A204.1 (cell line): ENCODE data around the gene MAMLD1.

Source experiments
- FAIRE-seq: peaks from 2 replicates; lab custom pipeline; 2012; peaks lifted over from hg19 to GRCh38; lab: Jason Lieb, UNC

The MAMLD1 gene

DNA sequence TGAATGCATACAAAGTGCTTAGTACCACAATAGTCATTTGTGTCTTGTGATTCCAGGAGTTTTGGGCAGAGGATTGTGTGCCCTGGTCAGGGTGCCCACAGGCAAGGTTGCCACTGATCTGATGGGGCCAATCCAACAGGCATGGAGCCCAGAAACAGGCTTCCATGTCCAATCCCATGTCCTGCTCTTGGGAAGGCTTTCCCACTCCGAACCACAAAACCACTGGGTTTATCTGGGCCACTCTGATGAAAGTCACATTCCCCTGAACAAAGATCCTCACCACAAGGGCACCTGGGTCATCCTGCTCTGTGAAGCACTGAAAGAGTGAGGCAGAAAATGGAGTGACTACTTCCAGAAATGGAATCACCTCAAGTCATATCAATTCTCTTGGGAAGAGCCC lies 96.9 kb downstream of the MAMLD1 start:
- FAIRE-seq, result no peak

DNA sequence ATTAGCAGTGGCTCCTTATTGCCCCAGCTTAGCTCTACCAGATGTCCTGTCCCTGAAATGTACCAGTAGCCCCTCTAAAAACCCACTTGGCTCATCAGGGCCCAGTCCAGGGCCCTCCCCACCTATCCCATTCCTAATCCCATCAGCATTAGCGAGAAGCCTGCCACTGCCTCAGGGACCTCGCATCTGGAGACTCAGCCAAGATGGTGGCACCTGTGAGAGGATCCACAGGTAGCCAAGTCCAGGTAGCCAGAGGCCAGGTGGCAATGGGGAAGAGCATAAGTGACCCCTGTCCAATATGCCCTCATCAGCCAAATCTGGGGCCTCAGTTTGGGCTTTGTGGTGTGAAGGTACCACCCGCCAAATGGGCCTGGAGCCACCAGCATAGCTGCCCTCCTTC lies 97.7 kb downstream of the MAMLD1 start:
- no peak for FAIRE-seq

DNA sequence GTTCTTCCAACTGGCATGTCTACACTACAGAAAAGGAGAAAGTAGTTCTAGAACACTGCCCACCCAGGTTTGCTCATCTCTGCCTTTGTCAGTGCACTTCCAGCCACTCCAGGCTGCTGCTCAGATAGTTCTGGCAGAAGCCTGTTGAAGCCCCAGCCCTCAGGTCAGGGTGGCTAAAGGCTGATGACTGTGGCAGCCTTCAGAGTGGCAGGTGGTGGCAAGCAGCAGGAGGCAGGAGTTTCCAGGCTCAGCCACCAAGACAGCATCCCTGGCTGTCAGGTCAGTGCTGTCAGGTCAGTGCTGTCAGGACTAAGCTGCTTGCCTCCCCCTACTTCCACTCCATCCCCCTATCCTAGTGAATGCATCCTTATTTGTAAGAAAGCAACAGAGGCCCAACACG lies 100.4 kb downstream of the MAMLD1 start:
- FAIRE-seq, result no peak

DNA sequence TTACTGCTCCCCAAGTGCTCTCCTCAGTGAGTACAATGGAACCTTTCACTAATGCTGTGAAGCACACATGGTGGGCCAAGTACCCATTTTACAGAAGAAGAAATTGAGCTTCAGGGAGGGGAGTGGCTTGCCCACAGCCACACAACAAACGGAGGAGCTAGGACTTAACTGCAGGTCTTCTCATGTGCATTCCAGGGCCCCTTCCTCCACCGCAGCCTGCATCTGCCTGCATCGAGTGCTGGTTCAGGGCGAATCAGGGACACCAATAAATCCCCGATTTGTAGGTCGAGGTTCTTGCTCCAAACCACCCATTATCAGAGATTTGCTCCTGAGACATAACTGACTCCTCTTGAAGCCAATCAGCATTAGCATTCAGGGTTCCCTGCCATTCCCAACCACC lies 100.9 kb downstream of the MAMLD1 start:
- no peak for FAIRE-seq

DNA sequence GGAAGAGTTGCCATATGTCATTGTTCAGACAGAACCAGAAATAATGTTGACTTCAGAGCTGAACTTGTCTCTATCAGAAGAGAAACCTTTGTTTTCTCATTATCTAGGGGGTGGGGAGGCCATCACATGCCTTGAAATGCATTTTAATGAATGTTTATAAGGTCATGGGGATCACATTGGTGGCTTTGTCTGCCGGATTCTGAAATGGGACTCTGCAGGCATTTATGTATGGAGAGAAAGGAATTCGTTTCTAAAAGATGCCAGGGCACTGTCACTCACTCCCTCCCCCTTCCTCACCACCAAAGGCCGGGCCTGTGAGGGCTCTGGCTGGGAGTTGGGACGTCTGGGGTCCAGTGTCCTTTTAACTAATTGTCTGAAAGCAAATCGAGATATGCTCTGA lies 102.2 kb downstream of the MAMLD1 start:
- no peak for FAIRE-seq

DNA sequence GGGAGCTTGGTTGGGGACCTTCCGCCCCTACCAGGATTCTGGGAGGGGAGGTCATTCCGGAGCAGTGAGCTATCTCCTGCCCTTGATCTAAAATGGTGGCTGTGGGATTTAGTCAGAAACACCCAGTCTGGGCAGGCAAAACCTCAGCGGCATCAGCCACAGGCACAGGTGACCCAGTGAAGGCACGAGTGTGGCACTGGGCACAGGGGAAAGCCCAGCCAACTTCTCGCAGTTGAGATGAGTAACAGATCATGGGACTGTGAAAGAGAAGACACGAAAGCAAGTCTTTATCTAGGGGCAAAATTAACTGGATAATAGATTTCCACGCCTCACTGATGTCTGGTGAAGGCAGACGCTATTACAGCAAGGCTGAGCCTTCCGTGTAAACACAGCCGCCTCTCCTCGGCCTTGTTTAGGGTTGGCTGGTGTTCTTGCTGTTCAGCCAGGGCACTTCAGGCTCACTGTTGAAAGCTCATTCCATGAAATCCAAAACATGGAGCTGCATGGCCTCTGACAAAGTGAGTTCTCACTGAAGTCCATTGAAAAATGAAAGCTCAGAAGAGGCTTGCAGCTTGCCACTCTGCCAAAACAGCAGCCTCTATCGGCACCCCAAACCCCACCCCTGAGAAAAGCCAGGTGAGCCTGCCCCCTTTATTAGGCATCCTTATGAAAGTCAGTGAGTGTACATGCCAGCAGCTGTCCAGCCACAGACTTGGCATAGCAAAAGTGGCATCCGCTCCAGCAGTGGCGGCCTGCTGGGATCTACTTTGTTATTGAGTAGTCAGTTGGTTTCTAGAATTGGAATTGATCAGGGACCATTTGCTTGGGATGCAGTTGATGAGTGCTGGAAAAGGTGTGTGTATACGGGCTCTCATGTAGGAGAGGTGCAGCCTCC lies 103.0 kb downstream of the MAMLD1 start:
- no peak for FAIRE-seq

DNA sequence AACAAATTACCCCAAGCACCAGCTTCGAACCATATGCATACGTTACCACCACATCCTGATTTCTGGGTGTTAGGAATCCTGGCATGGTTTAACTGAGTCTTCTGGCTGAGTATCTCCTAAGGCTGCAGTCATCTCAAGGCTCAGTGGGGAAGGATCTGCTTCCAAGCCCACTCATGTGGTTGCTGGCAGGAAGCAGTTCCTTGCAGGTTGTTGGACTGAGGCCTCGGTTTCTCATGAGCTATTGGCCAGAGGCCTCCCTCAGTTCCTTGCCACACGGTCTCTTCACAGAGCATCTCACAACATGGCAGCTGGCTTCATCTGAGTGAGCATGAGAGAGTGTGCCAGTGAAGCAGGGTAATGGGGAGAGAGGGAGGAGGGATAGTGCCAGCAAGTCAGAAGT lies 109.2 kb downstream of the MAMLD1 start:
- FAIRE-seq, result no peak

DNA sequence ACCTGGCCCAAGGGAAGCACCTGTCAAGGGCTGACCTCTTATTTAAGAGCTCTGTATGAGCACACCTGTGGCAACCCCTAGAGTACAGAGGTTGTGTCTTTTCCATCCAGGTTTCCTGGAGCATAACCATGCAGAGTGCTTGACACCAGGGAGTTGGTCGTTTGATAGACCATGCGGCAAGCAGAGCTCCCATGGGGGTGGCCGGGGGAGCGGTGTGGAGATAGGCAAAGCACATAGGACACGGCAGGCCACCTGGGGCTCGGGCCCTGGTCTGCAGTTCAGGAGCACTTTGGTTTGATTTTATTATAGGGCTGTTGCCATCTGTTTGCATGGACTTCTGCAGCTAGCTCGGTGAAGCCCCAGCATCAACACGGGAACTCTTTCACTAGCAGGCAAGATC lies 110.3 kb downstream of the MAMLD1 start:
- no peak for FAIRE-seq

DNA sequence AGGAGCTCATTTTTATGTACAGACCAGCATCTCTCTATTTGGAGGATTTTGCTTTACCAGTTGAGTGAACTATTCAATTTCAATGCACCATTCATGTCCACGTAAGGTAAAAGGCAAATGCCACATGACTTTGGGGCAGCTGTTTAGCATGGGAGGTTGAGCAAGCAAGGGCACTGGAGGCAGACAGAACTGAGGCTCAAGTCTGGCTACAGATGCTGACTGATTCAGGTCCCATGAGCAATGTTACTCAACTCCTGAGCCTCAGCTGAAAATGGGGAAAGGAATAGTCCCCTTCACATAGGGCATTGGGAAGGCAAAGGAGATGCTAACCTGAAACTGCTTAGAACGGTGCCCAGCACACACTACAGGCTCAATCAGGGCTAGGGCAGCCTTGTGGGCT lies 112.3 kb downstream of the MAMLD1 start:
- FAIRE-seq, result no peak

DNA sequence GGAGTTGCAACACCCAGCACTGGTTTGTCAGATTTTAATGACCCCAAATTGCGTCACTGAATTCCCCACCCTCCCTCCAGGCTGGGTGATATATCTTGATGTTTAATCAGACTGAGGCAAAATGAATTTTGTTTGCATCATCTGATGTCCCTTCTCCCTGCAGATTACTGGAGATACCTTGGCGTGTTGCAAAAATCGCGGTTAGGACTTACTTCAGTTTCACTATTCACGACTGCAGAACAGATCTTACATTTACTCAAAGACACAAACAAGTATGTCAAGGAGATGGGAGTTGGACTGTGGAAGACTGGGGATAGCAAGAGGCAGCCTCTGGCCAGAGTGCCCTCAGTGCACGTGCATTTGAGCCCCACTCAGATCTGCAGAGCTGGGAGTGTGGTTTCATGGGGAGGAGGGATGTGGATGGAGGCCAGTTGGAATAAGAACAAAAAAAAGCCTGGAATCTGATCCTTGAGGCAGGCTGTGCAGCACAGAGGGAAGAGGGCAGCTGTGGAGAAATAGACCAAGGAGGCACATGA lies 113.1 kb downstream of the MAMLD1 start:
- no peak for FAIRE-seq

DNA sequence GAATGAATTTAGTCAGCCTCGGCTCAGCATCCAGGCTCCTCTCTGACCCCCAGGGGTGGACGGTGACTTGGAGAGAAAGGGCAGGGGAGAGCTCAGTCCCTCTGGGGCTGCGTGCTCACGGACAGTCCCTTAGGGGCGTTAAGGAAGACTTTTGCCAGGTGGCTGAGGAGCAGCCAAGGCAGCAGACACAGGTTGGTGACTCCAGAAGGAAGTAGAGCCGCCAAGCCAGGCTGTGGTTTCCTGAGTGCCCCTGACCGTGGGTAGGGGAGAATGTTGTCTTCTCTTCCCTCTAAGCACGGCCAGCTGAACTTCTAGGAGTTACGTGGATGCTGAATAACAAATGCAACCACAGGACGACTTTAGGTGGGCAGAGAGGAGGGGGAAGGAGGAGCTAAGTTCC lies 114.3 kb downstream of the MAMLD1 start:
- FAIRE-seq, result no peak

DNA sequence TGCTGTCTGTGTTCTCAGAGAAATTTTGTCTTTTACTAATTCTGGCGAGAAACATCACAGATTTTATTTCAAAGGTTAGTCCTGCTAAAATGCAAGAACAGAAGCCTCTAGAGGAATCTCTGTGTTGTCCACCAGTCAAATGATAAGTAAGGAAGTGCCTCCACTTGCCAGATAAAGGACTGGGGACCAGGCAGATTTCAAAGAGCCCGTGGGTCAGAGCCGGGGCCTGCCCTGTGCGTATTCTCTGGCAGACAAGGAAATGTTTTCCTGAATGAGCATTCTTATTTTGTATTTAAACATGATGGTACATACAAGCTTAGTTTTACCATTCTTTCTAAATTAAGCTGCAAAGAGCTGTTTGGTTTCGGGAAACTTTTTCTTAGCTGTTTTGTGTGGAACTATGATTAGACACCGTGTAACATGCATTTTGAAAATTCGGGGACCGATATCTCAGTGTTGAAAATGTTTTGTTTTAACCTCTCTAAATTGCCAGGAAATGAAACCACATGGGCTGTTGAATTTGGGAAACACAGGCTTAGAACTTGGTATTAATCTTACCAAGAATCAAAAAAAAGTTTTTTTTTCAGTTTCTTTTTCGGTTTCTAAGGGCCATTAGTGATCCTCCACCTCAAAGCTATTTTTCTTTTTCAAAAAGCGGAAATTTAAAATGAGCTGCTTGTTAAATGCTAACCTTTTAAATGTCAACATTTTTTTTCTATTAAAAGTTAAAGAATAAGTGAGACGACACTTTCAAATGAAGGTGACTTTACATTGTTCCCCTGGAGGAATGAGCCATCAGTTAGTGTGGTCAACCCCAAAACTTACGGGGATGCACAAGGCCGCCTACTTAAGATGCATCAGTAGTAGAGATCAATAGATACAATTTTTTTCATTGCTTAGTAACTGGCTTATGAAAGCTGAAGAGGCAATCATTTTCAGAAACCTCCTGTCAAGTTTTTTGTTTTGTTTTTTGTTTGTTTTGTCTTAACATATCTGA lies 115.7 kb downstream of the MAMLD1 start:
- FAIRE-seq, result no peak

DNA sequence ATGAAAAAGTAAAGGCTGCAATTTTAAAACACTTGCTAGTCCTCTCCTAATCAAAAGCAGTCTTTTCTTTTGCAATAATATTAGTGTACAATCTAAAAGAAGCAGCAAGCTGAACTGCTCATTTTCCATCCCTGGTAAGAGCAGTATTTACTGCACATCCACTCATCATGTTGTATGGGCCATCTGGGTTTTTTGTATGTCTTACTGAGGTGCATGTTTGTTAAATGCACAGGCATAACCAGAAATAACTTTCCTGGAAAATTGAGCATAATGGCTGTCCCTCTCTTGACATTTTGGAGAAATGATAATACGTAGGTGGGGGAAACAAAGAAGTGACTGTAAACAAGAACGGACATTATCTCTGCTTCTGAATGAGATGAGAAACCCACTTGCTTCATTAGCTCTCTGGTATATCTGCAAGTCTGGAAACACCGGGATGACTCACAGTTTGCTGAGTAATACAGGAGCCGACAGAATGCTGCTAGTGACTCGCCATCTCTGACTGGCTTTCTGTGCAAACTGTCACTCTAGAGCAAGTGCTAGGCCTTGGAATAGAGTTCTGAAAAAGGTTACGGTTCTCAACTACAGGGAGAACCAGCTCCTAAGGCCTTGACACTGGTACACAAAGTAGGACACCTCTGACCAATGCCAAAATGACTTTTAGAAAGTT lies 119.6 kb downstream of the MAMLD1 start:
- FAIRE-seq, result no peak

DNA sequence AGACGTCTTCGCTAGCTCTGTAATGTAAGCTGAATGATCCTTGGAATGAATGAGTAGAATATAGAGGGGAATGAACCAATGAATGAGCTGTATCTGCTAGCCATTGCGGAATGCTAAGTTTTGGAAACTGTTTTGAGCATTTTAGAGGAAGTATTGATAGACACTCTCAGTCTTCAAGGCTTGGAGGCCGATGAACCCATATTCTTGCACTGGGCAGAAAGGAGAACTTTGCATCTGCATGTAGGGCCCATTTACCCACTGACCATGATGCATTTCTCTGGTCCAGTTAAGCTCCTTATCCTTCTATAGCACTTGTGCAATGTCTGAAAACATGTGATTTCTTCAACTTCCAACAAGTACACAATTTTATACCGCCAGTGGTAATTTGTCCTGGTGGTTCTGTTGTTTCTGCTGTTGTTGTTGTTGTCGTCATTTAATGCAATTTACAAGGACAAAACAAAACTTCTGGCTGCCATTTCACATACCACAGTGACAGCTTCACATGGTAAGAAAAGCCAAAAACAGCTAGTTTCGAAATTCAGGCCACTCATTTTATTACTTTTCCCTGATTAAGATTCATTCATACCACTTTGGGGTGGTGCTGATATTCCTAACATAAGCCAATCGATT lies 120.4 kb downstream of the MAMLD1 start:
- no peak for FAIRE-seq

DNA sequence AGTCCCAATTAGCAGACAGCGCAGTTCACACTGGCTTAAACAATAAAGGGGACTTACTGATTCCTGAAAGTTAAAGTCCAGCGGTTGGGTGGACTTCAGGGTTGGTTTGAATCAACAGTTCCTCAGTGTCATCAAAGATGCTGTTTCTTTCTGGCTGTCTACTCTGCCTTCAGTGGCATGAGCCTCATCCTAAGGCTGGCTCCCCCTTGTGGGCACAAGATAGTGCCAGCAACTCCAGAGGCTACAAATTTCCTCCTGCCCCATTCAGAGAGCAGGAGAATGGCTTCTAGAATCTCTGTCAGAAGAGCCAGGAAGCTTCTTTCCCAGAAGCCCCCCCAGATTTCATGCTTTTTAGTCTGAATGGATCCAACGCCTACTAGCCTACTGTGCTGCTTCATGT lies 122.9 kb downstream of the MAMLD1 start:
- FAIRE-seq, result no peak

DNA sequence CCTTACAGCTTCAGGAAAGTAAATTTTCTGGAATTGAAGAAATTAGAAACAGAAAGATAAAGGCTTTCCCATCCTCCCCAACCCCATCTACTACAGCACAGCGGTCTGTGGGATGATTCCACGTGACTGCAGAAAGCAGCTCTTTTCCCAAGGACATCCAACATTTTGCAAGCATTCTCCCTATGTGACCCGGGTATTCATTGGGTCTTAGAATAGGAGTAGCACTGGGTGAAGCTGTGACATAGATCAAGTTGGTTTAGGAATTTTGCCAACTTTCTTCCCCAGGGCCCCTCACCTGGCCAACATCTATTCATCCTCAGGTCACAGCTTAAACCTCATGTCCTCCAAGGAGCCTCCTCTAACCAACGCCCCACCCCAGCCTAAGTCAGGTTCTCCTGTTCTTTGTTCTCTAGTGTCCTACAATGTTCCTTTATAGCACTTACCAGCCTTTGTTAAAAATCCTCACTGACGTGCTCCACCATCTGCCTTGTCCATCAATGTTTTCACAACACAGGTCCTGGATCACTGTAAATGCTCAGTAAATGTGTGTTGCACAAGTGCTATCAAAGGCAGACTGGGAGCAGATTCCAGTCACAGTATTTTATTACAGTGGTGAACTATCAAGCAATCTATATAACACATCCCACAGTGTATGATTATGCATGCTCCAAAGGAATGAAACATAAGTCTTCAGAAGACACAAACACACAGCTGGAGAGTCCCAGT lies 124.4 kb downstream of the MAMLD1 start:
- no peak for FAIRE-seq

DNA sequence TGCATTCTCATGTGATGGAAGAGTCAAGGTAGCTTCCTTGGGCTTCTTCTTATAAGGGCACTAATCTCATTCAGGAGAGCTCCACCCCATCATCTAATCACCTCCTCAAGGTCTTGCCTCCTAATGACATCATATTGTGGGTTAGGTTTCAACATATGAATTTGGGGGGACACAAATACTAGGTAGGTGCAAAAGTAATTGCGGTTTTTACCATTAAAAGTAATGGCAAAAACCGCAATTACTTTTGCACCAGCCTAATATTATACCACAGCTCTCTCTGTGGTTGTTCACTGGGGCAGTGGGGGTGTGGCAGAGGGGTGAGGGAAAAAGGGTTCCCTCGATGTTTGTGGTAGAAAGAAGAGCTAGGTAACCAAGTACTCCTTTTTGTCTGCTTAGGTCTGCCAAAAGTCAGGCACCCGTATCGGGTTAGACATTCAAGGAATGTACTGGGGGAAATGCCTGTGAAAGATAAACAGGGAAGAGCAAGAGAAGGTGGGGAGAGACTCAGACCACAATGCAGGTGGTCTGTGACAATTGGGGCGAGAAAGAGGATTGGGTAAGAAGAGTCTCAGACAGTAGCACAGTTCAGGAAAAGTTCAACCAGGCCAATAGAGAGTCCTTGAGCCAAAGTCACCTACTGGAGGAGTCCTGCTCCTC lies 126.4 kb downstream of the MAMLD1 start:
- no peak for FAIRE-seq

DNA sequence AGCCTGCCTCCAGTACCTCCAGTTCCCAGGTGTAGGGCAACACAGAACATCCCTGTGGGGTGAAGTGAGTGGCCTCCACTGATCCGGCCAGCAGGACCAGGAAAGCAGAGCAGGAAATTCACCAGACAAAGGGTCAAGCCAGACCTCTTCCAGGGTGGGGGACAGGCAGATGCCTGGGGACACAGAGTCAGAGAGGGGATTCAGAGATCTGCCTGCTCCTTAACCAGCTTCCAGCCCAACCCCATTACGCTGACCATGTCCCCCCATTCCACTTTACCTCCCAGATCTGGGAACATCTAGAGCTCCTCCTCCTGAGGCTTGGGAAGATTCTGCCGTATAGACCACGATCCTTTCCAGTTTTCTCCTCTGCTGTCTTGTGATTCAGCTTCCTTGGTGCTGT lies 132.4 kb downstream of the MAMLD1 start:
- no peak for FAIRE-seq

DNA sequence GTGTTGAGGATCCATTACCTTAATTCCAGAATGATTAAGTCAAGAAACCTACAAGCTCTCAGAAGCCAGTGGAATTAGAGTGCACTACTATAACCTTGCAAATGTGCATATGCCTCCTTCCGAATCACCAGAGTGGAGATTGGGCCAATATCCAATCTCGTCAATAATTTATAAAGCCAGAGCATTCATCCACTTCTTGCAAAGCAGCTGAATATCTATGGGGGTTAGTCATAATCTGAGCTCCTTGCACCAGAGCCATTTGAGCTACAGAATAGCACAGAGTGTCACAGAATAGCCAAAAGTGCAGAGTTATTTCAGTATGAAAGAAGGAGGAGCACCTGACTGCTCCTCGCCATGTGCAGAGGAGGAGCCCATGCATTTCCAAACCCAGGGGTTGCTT lies 136.1 kb downstream of the MAMLD1 start:
- no peak for FAIRE-seq

DNA sequence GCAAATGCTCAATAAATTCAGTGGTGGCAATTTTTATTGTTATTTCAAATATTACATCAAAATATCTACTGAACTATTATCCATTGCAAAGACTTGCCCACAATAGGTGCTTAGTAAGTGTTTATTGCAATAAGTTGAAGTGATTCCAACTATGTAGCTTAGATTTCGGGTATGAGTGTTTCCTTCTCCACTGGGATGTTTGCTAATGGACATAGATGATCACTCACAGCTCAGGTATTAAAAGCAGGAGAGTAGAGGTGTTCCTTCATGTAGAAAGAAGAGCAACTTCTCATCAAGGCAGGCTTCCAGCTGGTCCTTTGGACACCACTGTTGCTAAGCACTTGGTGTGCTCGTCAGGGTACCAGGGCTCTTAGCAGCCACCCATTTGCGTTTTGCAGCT lies 139.0 kb downstream of the MAMLD1 start:
- FAIRE-seq, result no peak
